ENCODE results near the gene LYPD6B.

The LYPD6B gene

GRCh38 chr2:148999451-148999921 lies 39.0 kb upstream of the LYPD6B start:
- Histone ChIP-seq H3K4me1 (ENCODE audit: insufficient read depth, poor library complexity, severe bottlenecking) (no peaks in the 10 kb centered on the region), H3K27ac (ENCODE audit: poor library complexity, severe bottlenecking) (no peak overlapping the region), H3K36me3 (ENCODE audit: low read depth) (no peaks in the 10 kb centered on the region), H3K27me3 (ENCODE audit: insufficient read depth, poor library complexity, severe bottlenecking) (no peaks in the 10 kb centered on the region), H3K9me3 (ENCODE audit: severe bottlenecking) (no peaks in the 10 kb centered on the region), H3K4me3 (ENCODE audit: severe bottlenecking) (no peak overlapping the region)
- ATAC-seq (ENCODE audit: low read depth), result no peak
- DNase-seq (ENCODE audit: low spot score), result no peak
- no peak for TF ChIP-seq CTCF (IDR thresholded peaks at IDR 0.05; ENCODE audit: poor library complexity, severe bottlenecking)

GRCh38 chr2:149000158-149000938 lies 38.2 kb upstream of the LYPD6B start:
- no peak for DNase-seq (ENCODE audit: low spot score)

GRCh38 chr2:149001496-149001895 lies 37.0 kb upstream of the LYPD6B start:
- Histone ChIP-seq H3K27ac (ENCODE audit: poor library complexity, severe bottlenecking) (no peak overlapping the region), H3K4me1 (ENCODE audit: insufficient read depth, poor library complexity, severe bottlenecking) (no peaks in the 10 kb centered on the region), H3K9me3 (ENCODE audit: severe bottlenecking) (no peaks in the 10 kb centered on the region), H3K4me3 (ENCODE audit: severe bottlenecking) (no peak overlapping the region), H3K36me3 (ENCODE audit: low read depth) (no peaks in the 10 kb centered on the region), H3K27me3 (ENCODE audit: insufficient read depth, poor library complexity, severe bottlenecking) (no peaks in the 10 kb centered on the region)
- ATAC-seq (ENCODE audit: low read depth), result no peak
- no peak for TF ChIP-seq CTCF (IDR thresholded peaks at IDR 0.05; ENCODE audit: poor library complexity, severe bottlenecking)
- no peak for DNase-seq (ENCODE audit: low spot score)

More at GRCh38 chr2:149000158-149000938, 38.2 kb upstream of the LYPD6B start:
- Histone ChIP-seq H3K36me3 (ENCODE audit: low read depth) (no peaks in the 10 kb centered on the region), H3K4me3 (ENCODE audit: severe bottlenecking) (no peak overlapping the region), H3K27me3 (ENCODE audit: insufficient read depth, poor library complexity, severe bottlenecking) (no peaks in the 10 kb centered on the region), H3K9me3 (ENCODE audit: severe bottlenecking) (no peaks in the 10 kb centered on the region), H3K27ac (ENCODE audit: poor library complexity, severe bottlenecking) (no peak overlapping the region), H3K4me1 (ENCODE audit: insufficient read depth, poor library complexity, severe bottlenecking) (no peaks in the 10 kb centered on the region)
- no peak for ATAC-seq (ENCODE audit: low read depth)
- no peak for TF ChIP-seq CTCF (IDR thresholded peaks at IDR 0.05; ENCODE audit: poor library complexity, severe bottlenecking)

GRCh38 chr2:149002378-149002890 lies 36.1 kb upstream of the LYPD6B start:
- Histone ChIP-seq H3K9me3 (ENCODE audit: severe bottlenecking) (no peaks in the 10 kb centered on the region), H3K27ac (ENCODE audit: poor library complexity, severe bottlenecking) (no peak overlapping the region), H3K4me3 (ENCODE audit: severe bottlenecking) (no peak overlapping the region), H3K27me3 (ENCODE audit: insufficient read depth, poor library complexity, severe bottlenecking) (no peaks in the 10 kb centered on the region), H3K4me1 (ENCODE audit: insufficient read depth, poor library complexity, severe bottlenecking) (peaks cover 3% of the 10 kb centered on the region), H3K36me3 (ENCODE audit: low read depth) (no peaks in the 10 kb centered on the region)
- no peak for TF ChIP-seq CTCF (IDR thresholded peaks at IDR 0.05; ENCODE audit: poor library complexity, severe bottlenecking)
- ATAC-seq (ENCODE audit: low read depth) (no peak), DNase-seq (ENCODE audit: low spot score) (no peak)
